ENCODE measurements around the gene LRFN2. TPM values are rescaled to one million over a fixed set of nuclear protein-coding genes. Genes with fewer than 3 reads are reported as not detected.

LRFN2 gene
- total RNA-seq, 3 donors from 2014 or later, result not detected

DNA sequence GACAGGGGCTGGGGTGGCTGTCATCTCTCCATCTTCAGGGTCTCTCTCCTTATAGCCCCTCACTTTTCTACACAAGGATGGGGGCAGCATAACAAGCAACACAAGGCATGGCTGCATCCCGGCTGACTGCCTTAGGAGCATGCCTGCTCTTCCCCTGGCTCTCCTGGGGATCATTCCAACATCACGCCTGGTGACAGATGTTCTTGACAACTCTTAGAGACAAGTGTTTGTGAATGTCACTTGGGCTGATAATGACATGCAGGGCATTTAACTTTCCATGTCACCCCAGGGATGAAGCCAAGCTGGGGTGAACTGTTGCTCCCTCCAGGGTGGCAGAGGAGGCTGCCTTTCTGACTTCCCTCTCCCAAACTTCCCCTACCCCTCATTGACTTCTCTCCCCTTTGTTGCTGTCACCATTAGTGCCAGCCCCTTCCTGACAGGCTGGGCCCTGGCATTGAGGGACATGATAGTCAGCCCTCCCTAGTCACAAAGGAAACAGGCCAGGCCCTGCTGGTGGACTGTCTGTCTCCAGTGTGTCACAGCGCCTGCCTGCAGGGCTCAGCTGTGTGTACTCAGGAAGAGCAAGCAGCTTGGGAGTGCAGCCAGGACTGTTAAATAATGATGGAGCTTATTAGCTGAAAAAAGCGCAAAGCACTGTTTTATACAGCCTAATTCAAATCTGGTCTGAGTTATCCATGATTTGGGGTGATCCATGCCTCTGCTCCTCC, 161.8 kb downstream of the LRFN2 start:
- DNase-seq, result no peak
- H3K9me3 Mint-ChIP-seq, result no peaks in the 10 kb centered on the region
- no peaks in the 10 kb centered on the region for H3K27me3 Mint-ChIP-seq (ENCODE audit: low read depth)
- no peaks in the 10 kb centered on the region for H3K36me3 Mint-ChIP-seq (ENCODE audit: insufficient read depth)
- no peaks in the 10 kb centered on the region for H3K4me1 Mint-ChIP-seq (ENCODE audit: low read depth)
- no peak overlapping the region for H3K4me3 Mint-ChIP-seq
- no peak for ATAC-seq

DNA sequence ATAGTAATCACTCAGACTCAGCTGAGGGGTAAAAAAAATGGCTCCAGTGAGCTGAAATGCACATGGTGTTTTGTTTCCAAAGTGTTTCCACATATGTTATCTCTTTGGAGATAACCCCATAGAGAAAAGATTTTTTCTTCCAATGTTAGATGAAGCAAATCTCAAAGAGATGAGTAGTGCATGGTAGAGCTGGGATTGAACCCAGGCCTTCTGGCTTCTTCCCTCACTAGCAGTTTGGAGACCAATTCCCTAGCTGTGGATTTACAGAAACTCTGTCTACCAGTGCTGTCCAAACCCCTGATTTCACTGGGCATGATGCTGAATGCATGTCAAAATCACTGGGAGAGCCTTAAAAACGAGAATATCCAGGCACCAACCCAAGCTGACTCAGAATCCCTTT, 165.1 kb downstream of the LRFN2 start:
- Mint-ChIP-seq H3K27me3 (ENCODE audit: low read depth) (no peaks in the 10 kb centered on the region), H3K4me1 (ENCODE audit: low read depth) (no peaks in the 10 kb centered on the region), H3K36me3 (ENCODE audit: insufficient read depth) (no peaks in the 10 kb centered on the region), H3K4me3 (no peak overlapping the region), H3K9me3 (no peaks in the 10 kb centered on the region)
- DNase-seq (no peak), ATAC-seq (no peak)

DNA sequence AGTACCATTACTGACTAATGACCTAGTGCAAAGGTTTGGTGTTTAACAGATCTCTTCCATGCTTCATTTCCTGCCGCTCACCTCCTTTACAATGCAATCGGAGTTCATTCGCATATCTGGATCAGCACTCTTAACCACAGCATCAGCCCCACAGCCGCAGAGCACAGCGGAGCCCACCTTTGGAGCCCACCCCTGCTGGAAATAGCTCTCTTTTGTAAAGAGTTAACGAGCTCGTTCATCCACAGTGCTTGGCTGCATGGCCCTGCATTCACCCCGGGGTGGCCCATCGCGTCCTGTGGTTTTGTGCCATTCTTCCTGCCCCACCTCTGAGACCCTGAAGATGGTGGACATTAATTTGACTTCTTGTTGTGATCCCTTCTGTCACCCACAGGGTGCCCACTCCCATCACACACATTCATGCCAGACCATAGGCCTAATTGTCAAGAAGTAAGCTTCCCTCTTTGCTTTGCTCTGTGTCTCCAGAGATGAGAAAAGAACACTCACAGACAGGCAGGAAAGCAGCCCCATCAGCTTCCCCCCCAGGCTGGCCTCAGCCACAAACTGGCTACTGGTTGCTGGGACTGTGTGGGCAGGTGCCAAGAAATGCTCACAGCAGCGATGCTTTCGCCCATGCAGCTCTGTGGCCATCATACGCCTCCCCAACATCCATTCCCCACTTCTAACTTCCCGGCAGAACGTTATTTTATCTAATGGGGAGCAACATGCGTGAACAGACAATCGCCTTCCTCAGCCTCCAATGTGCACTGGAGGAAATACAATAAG, 167.0 kb downstream of the LRFN2 start:
- Mint-ChIP-seq H3K4me1 (ENCODE audit: low read depth) (no peaks in the 10 kb centered on the region), H3K4me3 (no peak overlapping the region), H3K36me3 (ENCODE audit: insufficient read depth) (no peaks in the 10 kb centered on the region), H3K9me3 (no peaks in the 10 kb centered on the region), H3K27me3 (ENCODE audit: low read depth) (no peaks in the 10 kb centered on the region)
- DNase-seq (no peak), ATAC-seq (no peak)

DNA sequence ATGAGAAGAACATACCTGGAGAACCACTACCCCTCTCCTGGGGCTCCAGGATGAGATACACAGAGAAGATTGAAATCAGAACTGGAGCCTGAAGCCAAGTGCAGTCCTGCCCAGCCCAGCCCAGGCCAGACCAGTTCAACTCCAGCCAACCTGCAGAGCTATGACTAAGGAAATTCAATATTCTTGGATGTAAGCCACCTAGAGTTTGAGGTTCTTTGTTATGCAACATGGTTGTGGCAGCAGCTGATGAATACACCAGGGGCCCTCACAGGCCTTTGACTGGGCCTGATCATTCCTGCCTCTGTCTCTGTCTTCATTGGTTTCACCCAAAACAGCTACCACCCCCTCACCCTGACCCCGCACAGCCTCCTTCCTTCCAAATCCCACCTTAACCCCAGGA, 167.8 kb downstream of the LRFN2 start:
- H3K4me3 Mint-ChIP-seq, result no peak overlapping the region
- no peaks in the 10 kb centered on the region for H3K36me3 Mint-ChIP-seq (ENCODE audit: insufficient read depth)
- DNase-seq, result no peak
- H3K4me1 Mint-ChIP-seq (ENCODE audit: low read depth), result no peaks in the 10 kb centered on the region
- no peaks in the 10 kb centered on the region for H3K9me3 Mint-ChIP-seq
- H3K27me3 Mint-ChIP-seq (ENCODE audit: low read depth), result no peaks in the 10 kb centered on the region
- ATAC-seq, result no peak

DNA sequence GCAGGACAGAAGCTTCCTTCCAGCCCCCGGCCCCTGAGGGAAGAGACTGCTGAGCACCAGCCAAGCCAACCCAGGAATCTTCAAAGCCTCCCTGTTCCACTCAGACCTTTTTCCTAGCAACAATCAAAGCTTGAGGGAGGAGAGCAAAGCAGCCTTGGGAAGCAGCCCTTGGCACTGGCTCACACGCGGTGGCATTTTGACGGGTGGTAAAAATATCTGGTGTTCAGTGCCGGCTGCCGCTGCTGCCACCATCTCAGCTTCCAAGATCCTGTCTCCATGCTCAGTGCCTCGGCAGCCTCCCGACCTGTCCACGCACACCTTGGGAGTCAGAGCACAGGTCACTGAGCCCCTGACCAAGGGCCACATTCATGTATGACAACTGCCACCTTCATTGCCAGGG, 170.1 kb downstream of the LRFN2 start:
- DNase-seq, result no peak
- Mint-ChIP-seq H3K27me3 (ENCODE audit: low read depth) (no peaks in the 10 kb centered on the region), H3K4me3 (no peak overlapping the region), H3K4me1 (ENCODE audit: low read depth) (no peaks in the 10 kb centered on the region), H3K36me3 (ENCODE audit: insufficient read depth) (no peaks in the 10 kb centered on the region), H3K9me3 (no peaks in the 10 kb centered on the region)
- no peak for ATAC-seq

DNA sequence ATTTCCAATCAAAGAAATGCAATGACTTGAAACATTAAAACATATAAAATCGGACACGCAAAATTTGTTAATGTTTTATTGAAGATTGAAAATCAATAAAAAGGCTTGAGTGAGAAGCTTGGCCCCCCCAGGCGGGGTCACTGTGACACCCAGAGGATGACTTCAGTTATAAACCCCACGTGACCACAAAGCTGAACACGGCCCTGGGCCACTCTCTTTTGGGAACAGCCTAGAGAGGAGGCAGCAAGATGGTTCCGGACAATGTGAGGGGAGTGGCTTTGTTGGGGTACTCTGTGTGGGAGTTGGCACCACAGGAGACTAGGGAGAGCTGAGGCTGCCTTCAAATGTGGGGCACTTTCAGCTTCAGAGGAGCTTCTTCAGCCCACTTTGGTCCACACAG, 172.5 kb downstream of the LRFN2 start:
- Mint-ChIP-seq H3K4me1 (ENCODE audit: low read depth) (no peaks in the 10 kb centered on the region), H3K4me3 (no peak overlapping the region), H3K36me3 (ENCODE audit: insufficient read depth) (no peaks in the 10 kb centered on the region), H3K9me3 (no peaks in the 10 kb centered on the region), H3K27me3 (ENCODE audit: low read depth) (peaks cover 2% of the 10 kb centered on the region)
- DNase-seq (no peak), ATAC-seq (no peak)

DNA sequence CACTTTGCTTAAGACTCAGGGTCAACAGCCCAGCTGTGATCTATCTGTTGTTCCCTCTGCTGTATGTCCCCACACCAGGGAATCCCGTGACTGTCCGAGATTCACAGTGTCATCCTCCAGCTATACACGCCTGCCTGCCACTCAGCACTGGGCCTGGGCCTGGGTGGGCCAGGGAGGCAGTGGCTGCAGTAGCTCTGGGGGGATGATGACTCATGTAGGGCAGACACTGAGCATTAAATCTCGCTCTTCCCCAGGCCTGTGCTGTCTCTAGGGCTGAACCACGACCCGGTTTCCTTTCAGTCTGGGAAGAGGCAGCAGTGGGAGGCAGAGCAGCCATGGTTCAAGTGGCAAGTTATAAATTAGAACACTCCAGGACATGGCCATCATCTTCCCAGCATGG, 173.9 kb downstream of the LRFN2 start:
- Mint-ChIP-seq H3K27me3 (ENCODE audit: low read depth) (peaks cover 2% of the 10 kb centered on the region), H3K4me1 (ENCODE audit: low read depth) (no peaks in the 10 kb centered on the region), H3K36me3 (ENCODE audit: insufficient read depth) (no peaks in the 10 kb centered on the region), H3K9me3 (no peaks in the 10 kb centered on the region), H3K4me3 (no peak overlapping the region)
- no peak for DNase-seq
- no peak for ATAC-seq

DNA sequence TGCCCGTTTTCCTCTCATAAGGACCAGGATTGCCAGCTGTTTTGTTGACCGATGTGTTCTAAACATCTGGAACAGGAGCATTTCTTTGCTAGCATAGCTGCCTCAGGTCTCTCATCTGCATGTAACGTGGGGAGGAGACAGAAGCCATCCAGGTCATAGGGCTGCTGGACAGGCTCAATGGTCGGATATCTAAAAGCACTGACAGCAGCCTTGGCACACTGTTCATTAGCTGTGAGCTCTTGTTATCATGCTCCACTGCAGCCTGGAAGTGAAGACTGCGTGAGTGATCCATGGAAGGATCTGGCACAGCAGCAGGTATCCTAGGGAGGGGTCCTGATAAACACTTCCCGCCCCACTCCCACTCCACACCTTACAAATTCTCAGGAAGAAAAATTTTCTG, 175.3 kb downstream of the LRFN2 start:
- no peak overlapping the region for H3K4me3 Mint-ChIP-seq
- peaks cover 2% of the 10 kb centered on the region for H3K27me3 Mint-ChIP-seq (ENCODE audit: low read depth)
- H3K36me3 Mint-ChIP-seq (ENCODE audit: insufficient read depth), result no peaks in the 10 kb centered on the region
- H3K9me3 Mint-ChIP-seq, result no peaks in the 10 kb centered on the region
- ATAC-seq, result no peak
- H3K4me1 Mint-ChIP-seq (ENCODE audit: low read depth), result no peaks in the 10 kb centered on the region
- no peak for DNase-seq

DNA sequence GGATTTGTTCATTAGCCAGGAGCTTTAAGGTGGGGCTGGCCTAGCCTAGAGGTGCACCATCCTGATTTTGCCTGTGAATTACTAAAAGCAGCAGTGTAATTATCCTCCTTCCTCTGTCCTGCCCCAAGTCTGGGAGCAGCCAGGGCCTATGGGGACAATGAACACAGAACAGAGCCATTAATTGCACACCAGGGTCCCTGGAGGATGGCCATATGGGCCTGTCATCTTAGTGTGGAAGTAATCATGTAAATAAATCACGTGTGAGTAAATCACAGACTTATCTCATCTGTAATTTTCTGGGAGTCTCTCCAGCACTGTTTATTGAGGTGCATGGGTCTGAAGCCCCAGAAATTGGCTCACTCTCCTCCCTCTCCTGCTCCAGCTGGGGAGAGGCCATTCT, 176.3 kb downstream of the LRFN2 start:
- DNase-seq, result no peak
- H3K9me3 Mint-ChIP-seq, result no peaks in the 10 kb centered on the region
- no peak overlapping the region for H3K4me3 Mint-ChIP-seq
- H3K4me1 Mint-ChIP-seq (ENCODE audit: low read depth), result peaks cover 3% of the 10 kb centered on the region
- ATAC-seq, result no peak
- H3K36me3 Mint-ChIP-seq (ENCODE audit: insufficient read depth), result no peaks in the 10 kb centered on the region
- H3K27me3 Mint-ChIP-seq (ENCODE audit: low read depth), result peaks cover 4% of the 10 kb centered on the region

DNA sequence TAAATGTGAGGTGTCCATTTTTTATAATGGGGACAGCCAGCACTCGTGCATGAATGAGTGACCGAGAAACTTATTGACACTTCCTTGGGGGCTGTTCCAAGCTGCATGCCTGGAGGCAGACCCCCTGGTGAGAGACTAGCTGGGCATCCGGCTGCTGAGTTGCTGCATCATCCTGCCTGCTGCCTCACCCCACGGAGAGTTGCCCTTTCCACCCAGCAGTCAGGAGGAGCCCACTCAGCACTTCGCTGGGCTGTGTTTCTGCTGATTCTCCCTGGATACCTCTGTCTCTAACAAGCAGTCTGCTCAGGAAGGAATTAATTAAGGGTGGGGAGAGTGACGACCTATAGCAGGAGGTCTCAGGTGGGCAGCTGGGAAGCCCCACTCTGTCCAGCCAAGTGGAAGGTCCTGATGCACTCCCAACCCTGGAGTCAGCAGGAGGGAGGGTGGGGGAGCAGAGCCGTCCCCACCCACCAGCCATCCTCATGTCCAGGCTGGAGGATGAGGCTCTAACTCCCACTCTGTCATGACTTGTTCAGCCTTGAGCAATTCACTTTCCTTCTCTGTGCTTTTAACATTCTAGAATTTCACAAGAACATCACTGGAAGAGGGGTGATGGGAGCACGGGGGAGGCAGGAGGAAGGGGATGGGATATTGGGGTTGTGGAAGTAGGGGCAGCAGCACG, 177.3 kb downstream of the LRFN2 start:
- Mint-ChIP-seq H3K4me1 (ENCODE audit: low read depth) (peaks cover 3% of the 10 kb centered on the region), H3K27me3 (ENCODE audit: low read depth) (peaks cover 4% of the 10 kb centered on the region), H3K9me3 (no peaks in the 10 kb centered on the region), H3K4me3 (no peak overlapping the region), H3K36me3 (ENCODE audit: insufficient read depth) (no peaks in the 10 kb centered on the region)
- DNase-seq, result no peak
- no peak for ATAC-seq

DNA sequence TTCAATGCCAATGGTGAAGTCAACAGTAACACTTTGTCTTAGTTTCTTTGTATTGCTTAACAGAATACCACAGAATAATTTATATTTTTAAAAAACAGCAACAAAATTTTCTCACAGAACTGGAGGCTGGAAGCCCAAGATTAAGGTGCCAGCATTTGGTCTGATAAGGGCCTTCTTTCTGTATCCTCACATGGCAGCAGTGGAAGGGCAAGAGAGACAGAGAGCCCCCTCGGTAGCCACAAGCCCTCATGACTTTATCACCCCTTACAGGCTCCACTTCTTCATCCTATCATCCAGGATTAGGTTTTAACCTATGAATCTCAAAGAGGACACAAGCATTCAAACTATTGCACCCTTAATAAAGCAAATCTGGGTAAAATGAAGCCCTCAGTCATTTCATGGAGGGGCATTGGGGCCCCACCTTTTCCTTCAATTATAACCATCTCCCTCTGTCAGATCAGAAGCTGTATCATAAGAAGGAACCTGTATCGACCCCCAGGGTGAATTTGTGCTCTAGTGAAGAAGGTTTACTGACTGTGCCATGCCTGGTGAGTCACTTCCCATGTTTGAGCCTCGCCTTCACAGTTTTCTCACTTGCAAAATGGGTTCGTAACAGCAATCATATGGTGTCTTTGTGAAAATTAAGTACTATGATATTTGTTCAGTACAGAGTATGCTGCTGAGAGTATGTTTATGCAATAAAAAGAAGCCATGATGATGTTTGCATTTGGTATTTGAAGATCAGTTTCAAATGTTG, 178.2 kb downstream of the LRFN2 start:
- H3K27me3 Mint-ChIP-seq (ENCODE audit: low read depth), result peaks cover 4% of the 10 kb centered on the region
- no peaks in the 10 kb centered on the region for H3K9me3 Mint-ChIP-seq
- ATAC-seq (no peak), DNase-seq (no peak)
- H3K36me3 Mint-ChIP-seq (ENCODE audit: insufficient read depth), result no peaks in the 10 kb centered on the region
- no peak overlapping the region for H3K4me3 Mint-ChIP-seq
- peaks cover 3% of the 10 kb centered on the region for H3K4me1 Mint-ChIP-seq (ENCODE audit: low read depth)

DNA sequence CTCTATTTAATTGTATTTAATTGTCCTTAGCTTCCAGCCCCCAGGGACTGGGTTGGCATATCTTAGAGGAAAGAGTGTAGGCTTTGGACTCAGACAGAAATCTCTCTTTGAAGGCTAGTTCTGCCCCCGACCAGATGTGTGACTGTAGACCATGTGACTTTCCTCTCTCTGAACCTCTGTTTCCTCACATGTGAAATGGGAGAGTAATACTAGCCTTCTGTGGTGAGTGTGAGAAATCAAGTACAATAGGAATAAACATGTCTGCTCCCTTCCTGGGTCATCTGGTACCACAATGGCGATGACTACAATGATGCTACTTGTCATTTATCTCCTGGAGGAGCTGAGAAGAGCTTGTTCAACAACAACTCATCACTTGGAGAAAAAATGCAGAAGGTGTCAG, 179.9 kb downstream of the LRFN2 start:
- no peaks in the 10 kb centered on the region for H3K9me3 Mint-ChIP-seq
- ATAC-seq (no peak), DNase-seq (no peak)
- no peak overlapping the region for H3K4me3 Mint-ChIP-seq
- peaks cover 3% of the 10 kb centered on the region for H3K4me1 Mint-ChIP-seq (ENCODE audit: low read depth)
- H3K36me3 Mint-ChIP-seq (ENCODE audit: insufficient read depth), result no peaks in the 10 kb centered on the region
- peaks cover 4% of the 10 kb centered on the region for H3K27me3 Mint-ChIP-seq (ENCODE audit: low read depth)

DNA sequence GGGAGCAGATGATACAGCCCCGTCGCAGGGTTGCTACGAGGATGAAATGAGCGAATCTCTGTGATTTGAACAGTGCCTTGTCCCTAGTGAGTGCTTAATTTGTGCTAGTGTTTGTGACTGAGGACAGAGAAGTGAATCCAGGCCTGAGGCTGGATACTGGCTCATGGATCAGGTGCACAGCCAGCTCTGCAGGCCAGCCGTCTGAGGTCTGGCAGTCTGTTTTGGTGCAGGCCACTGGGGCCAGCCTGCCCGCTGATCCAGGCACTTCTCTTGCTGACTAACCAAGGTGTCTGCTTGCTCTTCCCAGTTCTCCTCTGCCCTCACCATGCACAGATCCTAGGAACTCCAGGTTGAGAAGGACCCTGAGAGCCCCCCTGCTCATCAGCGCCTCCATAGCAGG, 181.0 kb downstream of the LRFN2 start:
- Mint-ChIP-seq H3K4me3 (no peak overlapping the region), H3K36me3 (ENCODE audit: insufficient read depth) (no peaks in the 10 kb centered on the region), H3K27me3 (ENCODE audit: low read depth) (peaks cover 2% of the 10 kb centered on the region), H3K4me1 (ENCODE audit: low read depth) (peaks cover 3% of the 10 kb centered on the region), H3K9me3 (no peaks in the 10 kb centered on the region)
- no peak for DNase-seq
- no peak for ATAC-seq

DNA sequence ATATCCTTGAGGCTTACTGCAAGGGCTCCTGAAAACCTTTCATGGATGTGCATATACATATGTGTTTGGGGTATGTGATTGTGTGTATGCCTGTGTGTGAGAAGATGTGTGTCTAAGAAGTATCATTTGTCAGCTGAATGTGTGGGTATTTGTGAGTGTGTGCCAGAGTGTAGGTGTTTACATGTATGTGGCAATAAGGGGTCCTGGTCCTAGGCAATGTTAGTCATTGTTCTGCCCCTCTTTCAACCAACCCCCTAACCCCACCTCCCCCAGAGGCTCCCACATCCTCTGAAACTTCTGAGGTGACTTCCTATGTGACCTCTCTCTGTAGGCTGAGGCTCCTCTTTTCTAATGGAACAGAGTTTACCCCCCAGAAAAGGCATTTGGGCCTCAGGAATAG, 186.4 kb downstream of the LRFN2 start:
- Mint-ChIP-seq H3K9me3 (no peaks in the 10 kb centered on the region), H3K4me1 (ENCODE audit: low read depth) (no peaks in the 10 kb centered on the region), H3K27me3 (ENCODE audit: low read depth) (no peaks in the 10 kb centered on the region), H3K4me3 (no peak overlapping the region), H3K36me3 (ENCODE audit: insufficient read depth) (no peaks in the 10 kb centered on the region)
- ATAC-seq, result no peak
- no peak for DNase-seq

All from activated T-cell treated with anti-CD3 and anti-CD28 coated beads, Interleukin-2, amount 50 U/mL, for 4 hours (primary cell).